GM12873 (cell line): ENCODE measurements around the gene FAR1.

Experiments used
- TF ChIP-seq, protein P1 (sequence below): IDR thresholded peaks from 2 replicates; pipeline ENCODE4 v1.5.1; 2012; ENCODE audit warnings: low read depth, mild to moderate bottlenecking, moderate library complexity, low read length, control low read depth; ENCODE audit not compliant: insufficient read depth; ENCODE audit errors: missing control alignments

Gene FAR1

GRCh38 chr11:13699041-13699440 is 30.6 kb downstream of the FAR1 start:
- TF ChIP-seq, protein P1, sequence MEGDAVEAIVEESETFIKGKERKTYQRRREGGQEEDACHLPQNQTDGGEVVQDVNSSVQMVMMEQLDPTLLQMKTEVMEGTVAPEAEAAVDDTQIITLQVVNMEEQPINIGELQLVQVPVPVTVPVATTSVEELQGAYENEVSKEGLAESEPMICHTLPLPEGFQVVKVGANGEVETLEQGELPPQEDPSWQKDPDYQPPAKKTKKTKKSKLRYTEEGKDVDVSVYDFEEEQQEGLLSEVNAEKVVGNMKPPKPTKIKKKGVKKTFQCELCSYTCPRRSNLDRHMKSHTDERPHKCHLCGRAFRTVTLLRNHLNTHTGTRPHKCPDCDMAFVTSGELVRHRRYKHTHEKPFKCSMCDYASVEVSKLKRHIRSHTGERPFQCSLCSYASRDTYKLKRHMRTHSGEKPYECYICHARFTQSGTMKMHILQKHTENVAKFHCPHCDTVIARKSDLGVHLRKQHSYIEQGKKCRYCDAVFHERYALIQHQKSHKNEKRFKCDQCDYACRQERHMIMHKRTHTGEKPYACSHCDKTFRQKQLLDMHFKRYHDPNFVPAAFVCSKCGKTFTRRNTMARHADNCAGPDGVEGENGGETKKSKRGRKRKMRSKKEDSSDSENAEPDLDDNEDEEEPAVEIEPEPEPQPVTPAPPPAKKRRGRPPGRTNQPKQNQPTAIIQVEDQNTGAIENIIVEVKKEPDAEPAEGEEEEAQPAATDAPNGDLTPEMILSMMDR: no peak

GRCh38 chr11:13699870-13700269 is 31.4 kb downstream of the FAR1 start:
- TF ChIP-seq, protein P1: no peak

DNA sequence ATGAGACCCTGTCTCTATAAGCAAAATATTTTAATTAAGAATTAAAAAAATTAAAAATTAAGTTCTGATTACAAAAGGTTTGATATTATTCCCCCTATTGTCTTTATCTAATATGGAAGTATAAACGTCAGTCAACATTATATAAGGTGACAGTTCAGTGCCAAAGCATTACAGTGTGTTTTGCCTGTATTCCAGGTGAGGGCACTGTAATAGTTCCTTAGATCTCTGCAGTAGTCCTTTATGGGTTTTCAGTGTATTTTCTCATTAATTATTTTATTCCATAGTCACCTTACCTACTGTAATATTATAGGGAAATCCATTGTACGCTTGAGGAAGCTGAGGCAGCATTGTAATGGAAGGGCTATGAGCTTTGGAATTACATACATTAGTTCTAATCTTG is 33.0 kb downstream of the FAR1 start:
- TF ChIP-seq, protein P1: no peak

DNA sequence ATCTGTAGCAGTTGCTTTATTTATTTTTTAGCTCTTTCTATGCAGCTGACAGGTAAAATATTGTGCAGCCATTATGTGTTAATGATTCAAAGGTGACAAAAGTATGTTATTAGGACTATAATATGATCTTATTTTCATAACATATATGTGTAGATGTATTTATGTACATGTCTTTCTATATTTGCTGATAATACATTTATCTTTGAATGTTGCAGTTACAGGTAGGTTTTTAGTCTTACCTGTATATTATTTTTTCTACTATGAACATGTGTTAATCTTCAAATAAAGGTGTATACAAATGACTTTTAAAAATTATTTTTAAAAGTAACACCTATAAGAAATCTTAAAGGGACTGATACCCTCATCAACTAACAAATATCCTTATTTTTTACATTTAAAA is 33.6 kb downstream of the FAR1 start:
- TF ChIP-seq, protein P1: no peak

DNA sequence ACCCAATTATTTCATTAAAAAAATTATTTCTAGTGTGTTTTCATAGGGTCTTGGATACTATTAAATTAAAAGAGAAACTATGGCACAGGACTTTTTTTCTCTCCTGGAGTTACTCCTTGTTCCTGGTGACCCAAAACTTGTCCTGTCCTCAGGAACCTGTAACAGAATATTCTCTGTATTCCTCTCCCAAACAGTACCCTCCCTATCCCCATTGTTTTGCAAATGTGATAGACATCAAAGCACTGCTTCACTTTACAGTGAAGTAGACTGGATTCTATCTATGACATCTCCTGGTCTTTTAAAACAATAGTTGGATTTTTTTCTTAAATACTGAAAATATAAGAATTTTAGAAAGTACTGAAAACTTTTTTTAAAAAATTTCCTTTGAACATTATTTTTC is 37.2 kb downstream of the FAR1 start:
- TF ChIP-seq, protein P1: no peak

GRCh38 chr11:13713982-13714381 is 45.5 kb downstream of the FAR1 start:
- TF ChIP-seq, protein P1: no peak

- TF ChIP-seq, protein P1: no peak
Measured at GRCh38 chr11:13717331-13717730, 48.9 kb downstream of the FAR1 start.

DNA sequence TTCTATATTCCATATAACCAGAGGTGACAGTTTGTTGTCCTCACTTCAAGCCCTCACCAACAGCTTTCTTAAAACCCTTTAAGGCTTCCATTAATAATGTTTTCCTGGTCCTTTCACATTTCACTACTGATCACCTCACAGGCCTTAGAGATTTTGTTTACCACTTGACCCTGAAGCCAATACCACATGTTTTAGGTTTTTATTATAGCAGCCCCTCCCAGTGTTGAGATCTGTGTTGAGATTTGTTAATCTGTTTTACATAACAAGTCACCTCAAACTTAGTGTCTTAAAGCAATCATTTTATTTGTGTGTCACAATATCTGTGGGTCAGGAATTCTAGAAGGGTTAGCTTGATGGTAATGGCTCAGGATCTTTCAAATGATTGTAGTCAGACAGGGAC is 49.9 kb downstream of the FAR1 start:
- TF ChIP-seq, protein P1: no peak
